Activated effector memory CD4-positive, alpha-beta T cell treated with anti-CD3 and anti-CD28 coated beads, Interleukin-2, amount 50 U/mL, for 16 hours (primary cell): ENCODE measurements around the gene RTN4R.
"Not testable (repeated sequence)": the region's sequence is repeated elsewhere in the genome, so short reads cannot be mapped to it uniquely, and the experiment has no call there.

Experiments
- DNase-seq: peaks from one replicate; pipeline ENCODE4 v3.0.0-alpha.2; 2020

The RTN4R gene

GRCh38 chr22:20305230-20305893 lies 37.2 kb upstream of the RTN4R start:
- not testable (repeated sequence) for DNase-seq

- no peak for DNase-seq
Measured at GRCh38 chr22:20304646-20305045, 36.5 kb upstream of the RTN4R start.

- not testable (repeated sequence) for DNase-seq
Measured at GRCh38 chr22:20303229-20303534, 35.1 kb upstream of the RTN4R start.

- no peak for DNase-seq
Measured at GRCh38 chr22:20302438-20303228, 34.5 kb upstream of the RTN4R start.

GRCh38 chr22:20299746-20300136 lies 31.6 kb upstream of the RTN4R start:
- DNase-seq: no peak

GRCh38 chr22:20298803-20299745 lies 31.0 kb upstream of the RTN4R start:
- DNase-seq: peak; percentile 97

- DNase-seq: no peak
Measured at GRCh38 chr22:20298110-20298802, 30.1 kb upstream of the RTN4R start.

GRCh38 chr22:20297414-20298109 lies 29.4 kb upstream of the RTN4R start:
- no peak for DNase-seq

GRCh38 chr22:20296598-20296997 lies 28.5 kb upstream of the RTN4R start:
- no peak for DNase-seq

- no peak for DNase-seq
Measured at GRCh38 chr22:20295262-20296064, 27.3 kb upstream of the RTN4R start.

- no peak for DNase-seq
Measured at GRCh38 chr22:20292673-20293232, 24.6 kb upstream of the RTN4R start.

GRCh38 chr22:20292108-20292507 lies 24.0 kb upstream of the RTN4R start:
- no peak for DNase-seq

- no peak for DNase-seq
Measured at GRCh38 chr22:20291604-20292063, 23.5 kb upstream of the RTN4R start.

GRCh38 chr22:20291249-20291586 lies 23.1 kb upstream of the RTN4R start:
- no peak for DNase-seq

- no peak for DNase-seq
Measured at GRCh38 chr22:20290578-20291248, 22.6 kb upstream of the RTN4R start.

GRCh38 chr22:20290045-20290392 lies 21.9 kb upstream of the RTN4R start:
- no peak for DNase-seq

- not testable (repeated sequence) for DNase-seq
Measured at GRCh38 chr22:20289182-20290044, 21.3 kb upstream of the RTN4R start.

- DNase-seq: not testable (repeated sequence)
Measured at GRCh38 chr22:20286784-20287423, 18.8 kb upstream of the RTN4R start.

- DNase-seq: not testable (repeated sequence)
Measured at GRCh38 chr22:20286312-20286660, 18.2 kb upstream of the RTN4R start.
